Stimulated activated naive CD8-positive, alpha-beta T cell treated with anti-CD3 and anti-CD28 coated beads, Interleukin-15, Interleukin-2, amounts not matched to agents 100 ng/mL and 50 ng/mL, for 24 hours (primary cell): ENCODE results near the gene ZNF366.
A peak's percentile ranks its signal among the peaks of the same experiment; 100 is the strongest.

ENCODE experiments used
- H3K27ac Mint-ChIP-seq: one replicate; pipeline ENCODE4 v1.8.0; 2021; ENCODE audit warnings: mild to moderate bottlenecking, mixed read lengths
- H3K27me3 Mint-ChIP-seq: one replicate; pipeline ENCODE4 v1.8.0; 2021; ENCODE audit warnings: mixed read lengths
- H3K36me3 Mint-ChIP-seq: one replicate; pipeline ENCODE4 v1.8.0; 2021; ENCODE audit warnings: low read depth, mixed read lengths
- H3K4me1 Mint-ChIP-seq: one replicate; pipeline ENCODE4 v1.8.0; 2021; ENCODE audit warnings: low read depth, mixed read lengths
- H3K4me3 Mint-ChIP-seq: one replicate; pipeline ENCODE4 v1.8.0; 2021; ENCODE audit warnings: mild to moderate bottlenecking, mixed read lengths
- H3K9me3 Mint-ChIP-seq: one replicate; pipeline ENCODE4 v1.8.0; 2021; ENCODE audit warnings: mixed read lengths

Gene ZNF366, protein sequence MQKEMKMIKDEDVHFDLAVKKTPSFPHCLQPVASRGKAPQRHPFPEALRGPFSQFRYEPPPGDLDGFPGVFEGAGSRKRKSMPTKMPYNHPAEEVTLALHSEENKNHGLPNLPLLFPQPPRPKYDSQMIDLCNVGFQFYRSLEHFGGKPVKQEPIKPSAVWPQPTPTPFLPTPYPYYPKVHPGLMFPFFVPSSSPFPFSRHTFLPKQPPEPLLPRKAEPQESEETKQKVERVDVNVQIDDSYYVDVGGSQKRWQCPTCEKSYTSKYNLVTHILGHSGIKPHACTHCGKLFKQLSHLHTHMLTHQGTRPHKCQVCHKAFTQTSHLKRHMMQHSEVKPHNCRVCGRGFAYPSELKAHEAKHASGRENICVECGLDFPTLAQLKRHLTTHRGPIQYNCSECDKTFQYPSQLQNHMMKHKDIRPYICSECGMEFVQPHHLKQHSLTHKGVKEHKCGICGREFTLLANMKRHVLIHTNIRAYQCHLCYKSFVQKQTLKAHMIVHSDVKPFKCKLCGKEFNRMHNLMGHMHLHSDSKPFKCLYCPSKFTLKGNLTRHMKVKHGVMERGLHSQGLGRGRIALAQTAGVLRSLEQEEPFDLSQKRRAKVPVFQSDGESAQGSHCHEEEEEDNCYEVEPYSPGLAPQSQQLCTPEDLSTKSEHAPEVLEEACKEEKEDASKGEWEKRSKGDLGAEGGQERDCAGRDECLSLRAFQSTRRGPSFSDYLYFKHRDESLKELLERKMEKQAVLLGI

DNA sequence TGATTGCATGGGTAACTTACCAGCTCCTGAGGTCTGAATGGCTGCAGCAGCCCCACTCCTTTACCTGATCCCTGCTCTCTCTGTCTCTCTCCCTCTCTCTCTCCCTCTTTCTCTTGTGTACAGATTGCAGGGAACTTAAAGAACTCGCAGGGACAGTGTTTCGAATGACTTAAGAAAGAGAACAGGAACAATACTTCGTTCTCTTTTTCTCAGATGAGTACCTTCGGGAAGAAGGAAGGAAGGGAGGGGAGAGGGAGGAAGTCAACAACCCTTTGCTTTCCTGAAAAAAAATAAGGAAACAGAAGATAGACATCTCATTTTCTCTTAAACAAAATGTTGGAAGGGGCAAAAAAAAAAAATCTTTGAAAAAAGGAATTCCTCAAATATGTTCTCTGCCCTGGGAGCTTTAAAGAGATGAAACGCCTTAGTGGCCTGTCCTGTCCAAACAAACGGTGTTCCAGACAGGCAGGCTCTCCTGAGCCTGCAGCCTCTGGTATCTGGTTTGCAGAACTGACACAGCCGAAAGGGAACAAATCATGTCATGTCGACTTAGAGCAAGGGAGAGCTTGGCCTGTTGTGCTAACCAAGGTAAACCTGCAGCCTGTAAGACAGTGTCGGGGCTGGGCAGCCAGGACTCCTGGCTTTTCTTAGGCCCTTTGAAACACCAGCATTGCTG lies at the start of gene ZNF366:
ZNF366 (minus strand) TSS at position 180 of the 676 bp plus-strand sequence. CDS start 45,914 bp downstream, outside the sequence.
- Mint-ChIP-seq H3K9me3 (no peaks in the 10 kb centered on the region), H3K4me3 (no peak within 1 kb of the TSS), H3K36me3 (no peaks in the 10 kb centered on the region), H3K27ac (no peak within 1 kb of the TSS), H3K4me1 (peaks cover 22% of the 10 kb centered on the region), H3K27me3 (peaks cover 17% of the 10 kb centered on the region)

DNA sequence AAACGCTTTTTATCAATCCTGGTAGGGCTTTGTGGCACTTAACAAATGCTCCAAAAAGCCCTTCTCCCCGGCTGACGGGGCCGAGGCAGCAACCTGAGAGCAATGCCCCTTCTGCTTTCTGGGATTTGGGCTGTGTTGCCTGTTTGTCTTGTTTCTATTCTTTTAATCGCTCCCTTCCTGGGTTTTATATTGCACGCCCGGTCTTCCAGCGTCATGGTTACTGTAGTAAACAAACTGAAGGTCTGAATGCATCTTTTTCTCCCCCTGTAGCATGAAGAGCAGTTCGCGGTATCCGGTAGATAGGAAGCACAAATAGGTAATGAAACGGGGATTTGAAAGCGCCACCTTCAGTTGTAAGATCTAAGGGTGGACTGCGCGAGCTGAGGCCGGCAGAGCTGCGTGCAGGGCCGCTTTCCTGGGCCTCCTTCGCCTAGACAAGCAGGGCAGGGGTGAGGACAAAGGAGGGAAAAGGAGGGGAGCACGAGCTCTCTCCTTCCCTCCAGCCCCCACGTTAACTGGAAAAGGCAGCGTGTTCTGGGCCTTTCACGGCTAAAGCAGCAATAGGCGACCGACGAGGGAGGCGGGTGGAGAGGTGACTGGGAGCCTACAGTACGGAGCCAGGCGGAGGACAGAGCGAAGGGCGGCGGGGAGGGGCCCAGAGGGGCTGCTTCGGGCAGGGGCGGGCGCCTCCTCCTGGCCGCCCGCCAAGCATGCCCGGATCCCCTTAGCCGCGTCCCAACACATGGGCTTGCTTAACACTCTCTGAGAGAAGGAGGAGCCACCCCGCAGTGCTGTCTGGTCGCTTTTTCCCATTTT lies 49.3 kb upstream of the ZNF366 start:
- H3K27me3 Mint-ChIP-seq = peaks cover 54% of the 10 kb centered on the region
- no peaks in the 10 kb centered on the region for H3K9me3 Mint-ChIP-seq
- H3K4me3 Mint-ChIP-seq = peak overlapping the region; percentile 66
- H3K36me3 Mint-ChIP-seq = no peaks in the 10 kb centered on the region
- peaks cover 25% of the 10 kb centered on the region for H3K4me1 Mint-ChIP-seq
- H3K27ac Mint-ChIP-seq = peak overlapping the region; percentile 38

DNA sequence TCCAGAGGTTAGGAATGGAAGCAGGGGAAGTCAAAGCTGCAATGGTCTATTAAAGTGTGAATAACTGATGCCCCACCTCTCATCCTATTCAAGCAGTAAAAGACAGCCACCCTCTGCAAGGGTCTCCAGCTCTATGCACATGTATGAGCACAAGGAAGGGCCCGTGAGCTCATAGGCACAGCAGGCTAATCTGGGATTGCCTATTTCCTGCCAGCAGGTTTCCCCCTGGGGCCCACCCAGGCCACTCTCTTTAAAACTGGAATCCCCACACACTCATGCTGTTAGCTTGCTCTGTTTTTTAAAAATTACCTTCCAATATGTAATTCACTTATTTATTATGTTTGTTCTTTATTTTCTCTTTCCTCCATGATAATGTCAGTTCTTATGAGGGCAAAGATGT lies 48.7 kb upstream of the ZNF366 start:
- peaks cover 53% of the 10 kb centered on the region for H3K27me3 Mint-ChIP-seq
- H3K4me3 Mint-ChIP-seq = no peak overlapping the region
- no peaks in the 10 kb centered on the region for H3K9me3 Mint-ChIP-seq
- H3K27ac Mint-ChIP-seq = no peak overlapping the region
- H3K36me3 Mint-ChIP-seq = no peaks in the 10 kb centered on the region
- H3K4me1 Mint-ChIP-seq = peaks cover 25% of the 10 kb centered on the region

DNA sequence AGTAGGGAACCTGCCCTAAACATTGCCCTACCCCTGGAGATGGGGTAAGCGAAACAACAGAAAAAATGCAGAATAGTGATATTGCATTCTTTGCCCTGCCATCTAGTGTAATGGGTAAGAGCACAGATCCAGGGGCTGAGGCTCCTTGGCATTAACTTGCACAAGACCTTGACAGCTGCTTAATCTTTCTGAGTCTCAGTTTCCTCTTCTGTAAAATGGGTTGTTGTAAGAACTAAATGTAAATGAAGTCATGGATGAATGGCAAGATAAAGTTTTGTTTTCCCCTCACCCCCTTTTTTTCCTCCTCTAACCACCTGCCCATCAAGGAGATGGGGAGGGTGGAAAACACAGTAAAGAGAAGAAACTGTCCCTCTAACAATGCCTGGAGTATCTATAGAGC lies 47.7 kb upstream of the ZNF366 start:
- H3K36me3 Mint-ChIP-seq = no peaks in the 10 kb centered on the region
- no peak overlapping the region for H3K27ac Mint-ChIP-seq
- H3K27me3 Mint-ChIP-seq = peaks cover 59% of the 10 kb centered on the region
- no peak overlapping the region for H3K4me3 Mint-ChIP-seq
- peaks cover 20% of the 10 kb centered on the region for H3K4me1 Mint-ChIP-seq
- H3K9me3 Mint-ChIP-seq = no peaks in the 10 kb centered on the region

DNA sequence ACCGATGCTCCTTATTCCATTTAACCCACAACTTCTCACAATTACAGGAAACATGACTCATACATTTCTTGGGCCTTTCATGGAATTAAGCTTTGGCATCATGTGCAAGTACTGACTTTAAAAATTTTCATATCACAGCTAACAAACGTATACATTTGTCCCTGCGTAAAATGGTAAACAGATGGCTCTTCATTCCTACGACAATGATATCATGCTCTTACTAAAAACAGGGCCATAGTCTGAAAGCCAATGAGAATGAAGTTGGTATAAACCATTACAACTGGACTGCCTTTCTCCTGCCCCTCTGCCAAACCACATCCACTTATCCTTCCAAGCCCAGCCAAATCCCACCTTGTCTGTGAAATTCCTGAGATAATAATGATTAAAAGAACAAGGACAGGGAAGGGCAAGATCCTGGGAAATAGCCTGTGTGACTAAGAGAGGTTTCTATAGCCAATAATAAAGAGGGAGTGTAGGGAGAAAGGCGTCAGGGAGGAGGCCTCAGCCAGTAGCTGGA lies 44.9 kb upstream of the ZNF366 start:
- H3K27ac Mint-ChIP-seq = no peak overlapping the region
- no peaks in the 10 kb centered on the region for H3K36me3 Mint-ChIP-seq
- peaks cover 12% of the 10 kb centered on the region for H3K4me1 Mint-ChIP-seq
- H3K9me3 Mint-ChIP-seq = peaks cover 5% of the 10 kb centered on the region
- peaks cover 54% of the 10 kb centered on the region for H3K27me3 Mint-ChIP-seq
- no peak overlapping the region for H3K4me3 Mint-ChIP-seq

DNA sequence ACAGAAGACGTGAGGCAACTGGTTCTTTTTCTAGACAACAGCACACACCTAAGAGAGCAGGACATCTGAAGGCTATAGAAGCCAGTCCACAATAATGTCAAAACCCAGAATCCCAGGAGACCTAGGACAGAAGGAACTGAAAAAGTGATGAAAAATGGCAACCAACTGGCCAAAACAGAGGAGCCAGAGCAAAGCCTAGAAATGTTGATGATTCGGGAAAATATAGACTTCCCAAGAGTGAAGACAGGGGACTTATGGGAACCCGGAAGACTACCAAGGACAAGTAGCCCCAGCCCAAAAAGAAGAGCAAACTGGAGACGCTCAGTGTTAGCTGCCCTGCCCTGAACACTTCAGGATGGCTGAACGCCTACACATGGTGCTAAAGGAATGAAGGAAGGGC lies 43.4 kb upstream of the ZNF366 start:
- Mint-ChIP-seq H3K9me3 (peaks cover 7% of the 10 kb centered on the region), H3K4me1 (no peaks in the 10 kb centered on the region), H3K27ac (no peak overlapping the region), H3K4me3 (no peak overlapping the region), H3K27me3 (peaks cover 48% of the 10 kb centered on the region), H3K36me3 (no peaks in the 10 kb centered on the region)

DNA sequence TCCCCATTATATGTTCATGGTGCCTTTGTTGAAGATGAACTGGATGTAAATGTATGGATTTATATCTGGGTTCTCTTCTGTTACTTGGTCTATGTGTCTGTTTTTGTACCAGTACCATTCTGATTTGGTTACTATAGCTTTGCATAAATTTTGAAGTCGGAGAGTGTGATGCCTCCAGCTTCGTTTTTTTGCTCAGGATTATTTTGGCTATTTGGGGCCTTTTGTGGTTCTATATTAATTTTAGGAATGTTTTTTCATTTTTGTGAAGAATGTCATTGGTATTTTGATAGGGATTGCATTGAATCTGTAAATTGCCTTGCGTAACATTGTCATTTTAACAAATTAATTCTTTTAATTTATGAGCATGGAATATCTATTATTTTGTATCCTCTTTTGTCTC lies 36.6 kb upstream of the ZNF366 start:
- H3K36me3 Mint-ChIP-seq = no peaks in the 10 kb centered on the region
- no peak overlapping the region for H3K27ac Mint-ChIP-seq
- peaks cover 18% of the 10 kb centered on the region for H3K9me3 Mint-ChIP-seq
- no peaks in the 10 kb centered on the region for H3K4me1 Mint-ChIP-seq
- peaks cover 15% of the 10 kb centered on the region for H3K27me3 Mint-ChIP-seq
- no peak overlapping the region for H3K4me3 Mint-ChIP-seq

DNA sequence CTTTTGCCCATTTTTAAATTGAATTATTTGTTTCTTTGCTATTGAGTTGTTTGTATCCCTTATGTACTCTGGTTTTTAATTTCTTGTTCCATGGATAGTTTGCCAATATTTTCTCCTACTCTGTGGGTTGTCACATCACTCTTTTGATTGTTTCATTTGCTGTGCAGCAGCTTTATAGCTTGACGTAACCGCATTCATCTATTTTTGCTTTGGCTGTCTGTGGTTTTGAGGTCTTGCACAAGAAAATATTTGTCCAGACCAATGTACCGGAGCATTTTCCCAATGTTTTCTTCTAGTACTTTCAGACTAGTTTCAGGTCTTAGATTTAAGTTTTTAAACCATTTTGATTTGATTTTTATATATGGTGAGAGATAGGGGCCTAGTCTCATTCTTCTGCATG lies 36.2 kb upstream of the ZNF366 start:
- Mint-ChIP-seq H3K27me3 (peaks cover 15% of the 10 kb centered on the region), H3K9me3 (peaks cover 16% of the 10 kb centered on the region), H3K4me1 (no peaks in the 10 kb centered on the region), H3K36me3 (no peaks in the 10 kb centered on the region), H3K27ac (no peak overlapping the region), H3K4me3 (no peak overlapping the region)

DNA sequence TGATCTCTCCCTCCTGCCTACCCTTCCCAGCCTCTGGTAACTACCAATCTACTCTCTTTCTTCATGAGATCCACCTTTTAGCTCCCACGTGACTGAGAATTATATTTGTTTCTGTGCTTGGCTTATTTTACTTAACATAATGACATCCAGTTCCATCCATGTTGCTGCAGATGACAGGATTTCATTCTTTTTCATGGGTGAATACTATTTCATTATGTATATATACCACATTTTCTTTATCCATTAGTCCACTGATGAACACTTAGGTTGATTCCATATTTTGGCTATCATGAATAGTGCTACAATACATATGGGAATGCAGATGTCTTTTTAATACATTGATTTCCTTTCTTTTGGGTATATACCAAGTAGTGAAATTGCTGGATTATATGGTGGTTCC lies 35.5 kb upstream of the ZNF366 start:
- peaks cover 15% of the 10 kb centered on the region for H3K27me3 Mint-ChIP-seq
- no peak overlapping the region for H3K4me3 Mint-ChIP-seq

DNA sequence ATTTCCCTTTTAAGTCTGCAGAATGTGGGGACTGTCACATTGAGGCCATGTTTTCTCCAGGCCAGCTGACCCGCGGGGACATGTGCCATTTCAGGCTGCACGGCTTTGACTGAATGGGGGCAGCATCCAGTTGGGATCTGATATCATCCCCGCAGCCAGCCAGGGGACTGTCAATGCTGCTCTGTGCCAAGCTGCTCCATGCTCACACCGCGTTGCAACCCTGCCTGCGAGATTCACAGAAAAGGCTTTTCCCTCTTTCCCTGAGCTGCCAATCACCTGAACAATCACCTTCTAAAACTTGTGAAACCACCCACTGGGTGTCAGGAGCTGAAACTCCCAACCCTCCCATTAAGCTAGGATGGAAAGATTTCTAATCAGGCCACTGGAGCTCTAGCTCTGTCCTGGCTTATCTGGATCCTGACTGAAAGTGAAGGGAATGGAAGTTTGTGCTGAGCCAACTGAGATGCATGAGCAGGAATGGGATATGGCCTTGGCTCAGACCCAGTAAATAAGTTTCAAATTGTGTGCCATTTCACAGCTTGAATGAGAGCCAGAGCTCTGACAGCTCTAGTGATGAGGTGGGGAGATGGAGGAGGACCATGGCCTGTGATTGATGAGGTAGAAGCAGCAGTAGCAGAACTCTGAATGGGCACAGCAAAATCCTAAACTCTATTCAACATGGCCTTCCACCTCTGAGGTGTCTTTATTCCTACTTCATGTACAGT lies 34.5 kb upstream of the ZNF366 start:
- H3K4me3 Mint-ChIP-seq = no peak overlapping the region
- H3K4me1 Mint-ChIP-seq = no peaks in the 10 kb centered on the region

More for the DNA sequence above, 35.5 kb upstream of the ZNF366 start:
- peaks cover 13% of the 10 kb centered on the region for H3K9me3 Mint-ChIP-seq
- H3K4me1 Mint-ChIP-seq = no peaks in the 10 kb centered on the region
- H3K27ac Mint-ChIP-seq = no peak overlapping the region
- H3K36me3 Mint-ChIP-seq = no peaks in the 10 kb centered on the region

DNA sequence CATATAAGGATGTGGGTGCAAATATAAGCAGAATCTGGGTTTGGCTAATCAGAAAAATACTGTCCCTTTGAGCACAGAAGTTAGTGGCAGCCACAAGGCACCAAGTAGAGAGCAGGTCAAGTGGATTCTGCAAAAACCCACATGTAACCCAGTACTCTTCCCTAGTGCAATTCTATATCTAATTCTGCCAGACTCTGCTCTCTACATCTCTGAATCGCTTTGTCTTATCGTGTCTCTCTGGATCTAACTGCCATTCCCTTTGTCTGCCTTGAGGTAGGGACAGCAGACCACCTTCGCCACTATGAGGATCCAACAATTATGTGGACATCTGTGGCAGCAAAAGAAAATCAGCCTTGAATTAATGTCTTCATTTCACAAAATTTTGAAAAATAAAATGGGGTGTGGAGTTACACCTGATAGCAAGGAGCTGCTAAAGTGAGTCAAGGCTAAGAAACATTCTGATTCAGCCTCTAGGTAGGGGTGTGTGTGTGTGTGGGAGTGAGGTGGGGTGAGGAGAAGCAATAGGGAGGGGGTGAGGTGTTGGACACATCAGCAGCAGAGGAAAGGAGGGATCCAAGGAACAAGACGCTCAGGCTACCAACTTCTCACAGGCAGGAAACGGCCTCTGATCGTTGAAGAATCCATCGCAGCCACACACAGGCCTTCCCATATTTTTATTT lies 33.7 kb upstream of the ZNF366 start:
- Mint-ChIP-seq H3K4me1 (no peaks in the 10 kb centered on the region), H3K36me3 (no peaks in the 10 kb centered on the region), H3K9me3 (peaks cover 13% of the 10 kb centered on the region), H3K27me3 (peaks cover 9% of the 10 kb centered on the region), H3K4me3 (no peak overlapping the region), H3K27ac (no peak overlapping the region)

More for the DNA sequence above, 34.5 kb upstream of the ZNF366 start:
- peaks cover 15% of the 10 kb centered on the region for H3K27me3 Mint-ChIP-seq
- peaks cover 13% of the 10 kb centered on the region for H3K9me3 Mint-ChIP-seq
- H3K27ac Mint-ChIP-seq = no peak overlapping the region
- no peaks in the 10 kb centered on the region for H3K36me3 Mint-ChIP-seq

DNA sequence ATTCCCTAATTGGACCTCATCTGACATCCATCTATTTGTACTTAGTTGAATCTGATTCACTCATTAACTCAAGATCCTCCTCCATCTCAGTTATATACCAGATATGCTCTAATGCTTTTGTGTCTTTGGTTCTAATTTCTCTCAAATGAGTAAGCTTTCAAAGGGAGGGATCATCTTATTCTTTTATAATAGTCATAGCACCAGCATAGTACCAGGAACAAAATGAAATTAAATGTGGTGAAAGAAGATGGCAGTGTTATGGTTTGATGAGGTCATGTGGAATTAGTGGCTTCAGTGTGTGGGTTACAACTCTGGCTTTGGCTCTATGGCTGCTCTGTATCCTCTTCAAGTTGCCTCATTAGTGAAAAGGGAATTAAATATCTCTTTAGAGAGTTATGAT lies 32.5 kb upstream of the ZNF366 start:
- H3K9me3 Mint-ChIP-seq = peaks cover 4% of the 10 kb centered on the region
- no peak overlapping the region for H3K4me3 Mint-ChIP-seq
- no peak overlapping the region for H3K27ac Mint-ChIP-seq
- H3K36me3 Mint-ChIP-seq = no peaks in the 10 kb centered on the region
- H3K4me1 Mint-ChIP-seq = no peaks in the 10 kb centered on the region
- H3K27me3 Mint-ChIP-seq = peaks cover 15% of the 10 kb centered on the region

DNA sequence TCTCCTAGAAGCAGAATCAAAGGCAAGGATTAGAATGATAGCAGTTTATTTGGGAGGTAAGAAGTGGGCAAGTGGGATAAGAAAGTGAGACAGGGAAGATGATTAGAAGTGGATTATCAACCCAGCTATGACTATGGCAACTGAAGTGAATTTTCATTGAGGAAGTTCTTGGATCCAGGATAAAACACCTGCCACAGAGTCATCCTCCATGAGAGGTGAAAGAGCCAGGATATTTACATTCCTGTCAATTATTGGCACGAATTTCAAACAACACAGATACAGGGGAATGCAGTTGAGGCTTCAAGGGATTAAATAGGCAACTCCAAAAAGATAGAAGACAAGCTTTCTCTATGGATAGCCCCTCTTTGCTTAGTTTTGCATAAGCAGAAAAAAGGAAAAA lies 31.8 kb upstream of the ZNF366 start:
- Mint-ChIP-seq H3K4me3 (no peak overlapping the region), H3K36me3 (no peaks in the 10 kb centered on the region), H3K27me3 (peaks cover 22% of the 10 kb centered on the region), H3K9me3 (peaks cover 4% of the 10 kb centered on the region), H3K27ac (no peak overlapping the region), H3K4me1 (no peaks in the 10 kb centered on the region)
